NCI-H446 treated with DMSO at 0.1 percent for 48 hours (cell line): ENCODE results near the gene RPL28.
A peak's percentile ranks its signal among the peaks of the same experiment; 100 is the strongest.
"Not testable (repeated sequence)": the region's sequence is repeated elsewhere in the genome, so short reads cannot be mapped to it uniquely, and the experiment has no call there.

Experiments used
- DNase-seq: peaks from one replicate; lab custom pipeline; 2025; lab: John Stamatoyannopoulos, UW

The RPL28 gene

DNA sequence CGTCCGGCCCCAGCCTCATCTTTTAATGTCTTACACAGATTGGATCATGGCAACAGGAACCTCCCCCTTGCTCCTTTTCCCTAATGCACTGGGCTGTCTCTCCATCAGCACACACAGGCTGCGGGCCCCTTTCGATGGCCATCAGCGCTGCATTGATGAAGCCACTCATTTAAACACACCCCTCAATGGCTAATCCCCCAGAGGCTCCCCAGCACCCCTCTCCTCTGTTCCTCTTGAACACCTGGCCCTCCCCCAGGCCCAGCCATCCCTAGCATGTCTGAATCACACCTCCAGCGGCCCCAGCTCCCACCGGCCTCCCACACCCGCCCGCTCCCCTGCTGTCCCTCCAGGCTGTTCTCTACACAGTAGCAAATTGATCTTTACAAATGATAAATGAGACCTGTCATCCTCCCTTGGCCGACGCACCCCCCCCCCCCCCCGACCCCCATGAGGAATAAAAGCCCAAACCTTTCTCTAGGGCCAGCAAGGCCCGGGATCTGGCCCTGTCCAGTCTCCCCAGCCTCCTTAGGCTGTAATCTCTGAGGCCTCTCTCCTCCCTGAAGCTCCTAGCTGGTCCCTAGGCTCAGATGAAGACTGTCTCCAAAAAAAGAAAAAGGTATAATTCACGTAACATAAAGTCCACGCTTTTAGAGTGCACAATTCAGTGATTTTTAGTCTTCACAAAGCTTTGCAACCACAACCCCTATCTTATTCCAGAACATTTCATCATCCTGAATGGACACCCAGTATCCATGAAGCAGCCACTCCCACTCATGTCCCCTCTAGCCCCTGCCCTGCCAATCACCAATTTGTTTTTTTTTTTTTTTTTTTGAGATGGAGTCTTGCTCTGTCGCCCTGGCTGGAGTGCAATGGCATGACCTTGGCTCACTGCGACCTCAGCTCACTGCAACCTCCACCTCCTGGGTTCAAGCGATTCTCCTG lies 7.4 kb downstream of the RPL28 start:
- DNase-seq: no peak

DNA sequence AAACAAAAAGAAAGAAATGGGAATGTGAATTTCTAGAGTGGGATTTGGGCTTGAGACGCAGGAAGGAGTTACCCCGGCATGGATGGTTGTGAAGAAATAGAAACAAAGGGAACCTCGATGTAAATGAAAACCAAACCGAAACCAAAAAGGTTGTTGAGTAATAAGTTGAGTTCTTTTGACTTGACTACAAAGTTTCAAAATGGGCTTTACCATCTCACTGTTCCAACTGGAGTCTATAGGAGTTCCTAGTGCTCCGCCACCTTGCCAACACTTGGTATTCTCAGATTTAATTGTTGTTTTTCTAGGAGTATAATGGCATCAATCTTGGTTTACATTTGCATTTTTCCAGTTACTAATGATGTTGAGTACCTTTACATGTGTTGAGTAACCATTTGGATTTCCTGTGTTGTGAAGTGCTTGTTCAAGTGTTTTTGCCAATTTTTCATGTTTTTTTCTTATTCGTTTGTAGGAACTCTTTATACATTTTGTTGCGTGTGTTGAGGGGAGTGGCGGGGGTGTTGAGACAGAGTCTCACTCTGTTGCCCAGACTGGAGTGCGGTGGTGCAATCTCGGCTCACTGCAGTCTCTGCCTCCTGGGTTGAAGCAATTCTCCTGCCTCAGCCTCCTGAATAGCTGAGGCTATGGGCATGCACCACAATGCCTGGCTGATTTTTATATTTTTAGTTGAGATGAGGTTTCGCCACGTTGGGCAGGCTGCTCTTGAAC lies 12.6 kb downstream of the RPL28 start:
- DNase-seq: no peak

DNA sequence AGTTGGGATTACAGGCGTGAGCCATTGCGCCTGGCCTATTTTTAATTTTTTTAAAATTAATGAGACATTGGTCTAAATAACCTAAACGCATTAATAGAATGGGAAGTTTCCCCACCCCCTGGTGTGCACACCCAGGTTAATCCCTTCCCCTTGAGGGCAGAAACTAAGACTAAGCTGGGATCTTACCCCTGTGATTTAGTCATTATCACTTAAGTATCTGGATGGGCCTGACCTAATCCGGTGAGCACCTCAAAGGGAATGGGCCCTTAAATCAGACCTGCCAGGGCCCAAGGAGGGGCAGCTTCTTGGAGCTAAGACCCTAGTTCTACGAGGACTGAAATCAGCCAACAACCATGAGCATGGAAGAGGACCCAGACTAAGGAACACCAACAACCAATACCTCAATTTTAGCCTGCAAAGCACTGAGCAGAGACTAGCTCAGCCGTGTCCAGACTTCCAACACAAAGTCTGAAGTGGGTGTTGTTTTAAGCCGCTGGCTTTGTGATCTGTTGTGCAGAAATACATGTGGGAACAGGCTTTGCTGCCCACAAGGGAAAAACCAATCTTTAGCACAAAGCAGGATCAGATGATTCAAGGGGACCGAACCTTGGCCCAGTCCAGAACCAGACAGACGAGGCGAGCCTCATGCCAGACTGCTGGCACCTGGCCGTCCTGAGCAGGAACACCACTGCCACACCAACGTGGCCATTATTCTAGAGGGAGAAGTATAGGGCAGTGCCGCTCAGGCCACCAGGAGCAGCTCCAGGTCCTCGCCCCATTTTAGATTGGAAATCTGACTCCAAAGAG lies 14.8 kb downstream of the RPL28 start:
- DNase-seq: no peak

DNA sequence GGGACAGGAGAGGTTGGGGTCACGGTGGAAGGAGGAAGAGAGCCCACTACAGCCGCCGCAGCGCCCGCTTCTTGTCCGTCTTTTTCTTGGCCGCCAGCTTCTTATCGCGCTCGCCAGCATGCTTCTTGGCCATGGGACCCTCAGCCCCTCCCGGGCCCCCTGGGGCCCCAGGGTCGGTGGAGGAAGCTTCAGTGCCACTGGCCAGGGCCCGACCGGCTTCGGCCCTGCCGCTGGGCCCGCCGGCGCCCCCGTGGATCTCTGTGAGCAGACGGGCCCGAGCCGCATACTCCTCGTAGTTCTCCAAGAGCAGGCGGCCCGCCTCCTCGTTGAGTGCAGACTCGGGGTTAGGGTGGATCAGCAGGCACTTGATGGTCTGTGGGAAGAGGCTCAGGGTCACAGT lies 15.7 kb downstream of the RPL28 start:
- DNase-seq: not testable (repeated sequence)

DNA sequence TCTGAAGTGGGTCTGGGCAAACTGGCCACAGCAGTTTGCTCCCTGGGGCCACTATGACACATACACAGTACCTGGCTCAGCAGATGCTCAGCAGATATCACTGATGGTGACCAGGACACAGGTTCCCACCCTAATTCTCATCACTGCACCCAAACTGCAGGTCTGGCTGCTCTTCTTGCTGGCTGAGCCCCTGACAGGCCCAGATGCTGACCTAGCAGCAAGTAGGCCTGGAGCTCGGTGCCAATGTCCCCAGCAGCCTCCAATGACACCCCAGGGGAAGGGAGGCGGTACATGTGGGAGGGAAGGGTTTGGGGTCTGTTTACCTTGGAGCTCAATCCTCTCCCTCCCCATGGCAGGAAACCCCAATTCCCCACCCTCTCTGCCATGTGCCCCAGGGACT lies 16.8 kb downstream of the RPL28 start:
- no peak for DNase-seq

DNA sequence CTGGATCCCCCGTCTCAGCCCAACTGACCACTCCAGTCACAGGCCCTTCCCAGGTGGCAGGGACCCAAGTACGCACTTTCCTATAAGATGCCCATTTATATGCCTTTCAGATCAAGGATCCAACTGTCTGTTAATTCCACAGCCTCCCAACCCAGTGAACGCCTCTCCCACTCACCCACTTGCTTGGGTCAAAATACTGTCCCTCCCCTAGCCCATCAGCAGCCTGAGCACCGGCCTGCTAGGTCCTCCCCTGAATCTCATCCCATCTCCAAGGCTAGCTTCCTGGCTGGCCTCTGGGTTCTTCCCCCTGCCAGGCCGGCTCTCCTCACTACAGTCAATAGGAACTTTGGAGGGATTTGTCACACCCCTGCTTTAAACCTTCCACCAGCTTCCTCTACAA lies 19.9 kb downstream of the RPL28 start:
- no peak for DNase-seq

DNA sequence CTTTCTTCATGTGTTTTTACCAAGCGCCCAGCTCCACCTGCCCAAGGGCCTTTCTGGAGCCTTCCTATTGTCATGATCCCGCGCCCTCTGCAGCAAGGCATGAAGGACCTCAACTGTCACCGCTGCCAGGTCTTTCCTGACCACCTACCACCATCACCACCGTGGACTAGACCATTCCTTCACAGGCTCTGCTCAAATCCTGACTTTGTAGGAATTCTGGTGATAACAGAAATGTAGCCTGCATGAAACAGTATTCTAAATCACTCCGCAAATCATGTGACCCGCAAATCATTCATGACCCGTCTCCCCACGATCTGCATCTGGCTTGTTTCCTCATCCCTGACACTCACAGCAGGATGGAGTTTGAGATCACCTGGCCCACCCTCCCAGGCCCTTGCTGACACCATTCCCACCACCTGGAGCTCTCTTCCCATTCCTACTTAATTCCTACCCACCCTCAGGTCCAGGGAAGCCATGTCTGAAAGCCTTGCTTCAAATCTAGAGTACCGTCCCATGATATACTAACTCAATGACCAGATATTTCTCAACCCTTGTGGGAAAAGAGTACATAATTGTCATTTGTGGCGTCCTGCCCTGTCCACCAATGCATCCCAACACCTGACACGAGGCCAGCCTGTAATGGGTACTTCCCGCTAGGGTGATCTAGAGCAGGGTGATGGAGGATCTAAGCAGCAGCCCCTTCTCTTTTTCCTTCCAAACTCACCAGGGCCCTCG lies 20.5 kb downstream of the RPL28 start:
- no peak for DNase-seq

DNA sequence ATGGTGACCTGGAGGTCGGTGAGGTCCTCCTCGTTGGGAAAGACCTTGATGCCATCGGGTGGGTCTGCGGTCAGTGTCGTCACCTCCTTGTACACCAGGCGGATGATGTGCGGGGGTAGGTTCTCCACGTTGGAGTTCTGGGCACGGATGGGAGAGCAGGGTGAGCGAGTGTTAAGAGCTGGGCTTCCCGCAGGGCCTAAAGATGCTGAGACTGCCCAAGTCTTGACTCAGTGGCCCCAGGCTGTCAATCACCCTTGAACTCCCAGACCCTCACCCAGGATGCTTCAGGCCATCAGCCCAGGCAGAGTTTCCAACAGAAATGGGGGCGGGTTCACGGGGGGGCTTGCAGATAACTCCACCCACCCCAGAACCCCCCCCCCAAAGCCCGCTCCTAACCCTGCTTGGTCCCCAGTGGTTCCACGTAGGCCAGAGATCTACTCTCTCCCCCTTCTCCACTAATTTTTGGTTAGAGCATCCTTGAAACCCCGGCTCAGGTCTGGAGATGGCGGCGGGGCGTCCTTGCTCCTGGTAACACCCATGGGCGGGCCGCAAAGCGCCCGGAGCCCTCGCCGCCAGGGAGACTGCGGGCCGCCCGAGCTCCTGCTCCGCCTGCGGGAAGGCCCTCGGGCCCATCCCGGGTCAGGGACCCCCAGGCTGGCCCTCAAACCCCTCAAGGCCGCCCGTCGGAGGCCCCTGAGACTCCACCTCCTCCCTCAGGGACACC lies 21.3 kb downstream of the RPL28 start:
- no peak for DNase-seq

DNA sequence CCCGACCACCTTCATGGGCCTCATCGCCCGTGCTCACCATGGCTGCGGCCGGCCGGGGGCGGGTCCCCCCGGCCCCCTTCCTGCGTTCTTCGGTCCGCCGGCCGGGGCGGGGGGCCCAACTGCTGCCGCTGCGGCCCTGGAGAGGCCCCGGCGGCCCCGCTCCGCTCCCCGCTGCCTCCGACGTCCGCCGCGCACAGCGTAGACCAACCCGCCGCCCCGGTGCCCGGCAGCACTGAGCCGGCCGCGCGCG lies 21.7 kb downstream of the RPL28 start, which contains the start of gene UBE2S:
Gene UBE2S, minus strand, starts transcription at position 239 of the 250 bp plus-strand sequence. Its CDS starts 199 bp downstream, at position 40.
- DNase-seq: not testable (repeated sequence)

DNA sequence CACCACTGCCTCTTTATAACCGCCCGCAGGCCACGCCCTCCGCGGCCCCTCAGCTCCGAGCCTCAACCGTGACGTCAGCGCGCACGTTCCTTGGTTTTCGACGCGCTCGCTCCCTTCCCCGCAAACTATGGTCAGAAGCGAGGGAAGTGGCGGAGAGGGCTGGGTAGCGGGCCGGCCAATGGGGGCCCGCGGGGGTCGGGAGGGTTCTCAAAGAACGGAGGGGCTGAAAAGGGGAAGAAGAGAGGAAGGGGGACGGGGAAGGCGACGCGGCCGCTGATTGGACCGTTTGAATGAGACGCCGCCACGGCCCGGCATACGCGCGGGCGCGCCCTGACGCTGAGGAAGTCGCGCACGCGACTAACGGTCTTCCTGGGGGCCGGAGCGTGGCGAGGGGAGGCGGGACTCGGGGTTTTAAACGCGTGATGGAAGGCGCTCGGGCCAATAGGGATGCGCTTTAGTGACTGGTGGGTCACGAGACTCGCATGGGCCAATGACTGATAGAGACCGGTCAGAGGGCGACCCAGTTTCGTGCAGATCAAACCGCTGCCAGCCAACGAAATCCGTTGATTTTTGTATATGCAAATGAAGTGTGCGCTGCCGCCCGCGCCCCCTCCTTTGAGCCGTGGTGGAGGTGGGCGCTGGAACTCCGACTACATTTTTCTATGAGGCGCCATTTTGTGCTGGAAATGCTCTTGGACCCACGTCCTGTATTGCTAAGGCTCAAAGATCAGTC lies 22.2 kb downstream of the RPL28 start:
- DNase-seq: peak; percentile 99

DNA sequence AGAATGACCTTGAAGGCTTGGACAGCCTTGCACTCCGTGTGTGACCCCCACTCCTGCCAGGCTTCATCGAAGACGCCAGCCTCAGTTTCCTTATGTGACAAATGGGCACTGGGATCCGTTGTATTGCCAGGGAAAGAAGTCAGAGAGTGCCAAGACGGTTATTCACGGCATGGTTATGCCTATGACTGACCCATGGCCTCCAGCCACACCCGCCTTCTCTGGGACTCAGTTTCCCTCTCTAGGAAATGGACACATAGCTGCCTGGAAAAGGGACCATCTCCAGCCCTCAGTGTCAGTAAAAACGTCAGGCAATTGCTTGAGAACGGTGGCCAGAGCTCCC lies 22.8 kb downstream of the RPL28 start:
- DNase-seq: no peak

DNA sequence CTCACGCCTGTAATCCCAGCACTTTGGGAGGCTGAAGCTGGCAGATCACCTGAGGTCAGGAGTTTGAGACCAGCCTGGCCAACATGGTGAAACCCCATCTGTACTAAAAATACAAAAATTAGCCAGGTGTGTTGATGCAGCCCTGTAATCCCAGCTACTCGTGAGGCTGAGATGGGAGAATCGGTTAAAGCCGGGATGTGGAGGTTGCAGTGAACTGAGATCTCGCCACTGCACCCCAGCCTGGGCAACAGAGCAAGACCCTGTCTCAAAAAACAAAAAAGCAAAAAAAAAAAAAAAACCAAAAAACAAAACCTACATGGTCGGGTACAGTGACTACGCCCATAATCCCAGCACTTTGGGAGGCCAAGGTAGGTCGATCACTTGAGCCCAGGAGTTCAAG lies 23.4 kb downstream of the RPL28 start:
- not testable (repeated sequence) for DNase-seq

DNA sequence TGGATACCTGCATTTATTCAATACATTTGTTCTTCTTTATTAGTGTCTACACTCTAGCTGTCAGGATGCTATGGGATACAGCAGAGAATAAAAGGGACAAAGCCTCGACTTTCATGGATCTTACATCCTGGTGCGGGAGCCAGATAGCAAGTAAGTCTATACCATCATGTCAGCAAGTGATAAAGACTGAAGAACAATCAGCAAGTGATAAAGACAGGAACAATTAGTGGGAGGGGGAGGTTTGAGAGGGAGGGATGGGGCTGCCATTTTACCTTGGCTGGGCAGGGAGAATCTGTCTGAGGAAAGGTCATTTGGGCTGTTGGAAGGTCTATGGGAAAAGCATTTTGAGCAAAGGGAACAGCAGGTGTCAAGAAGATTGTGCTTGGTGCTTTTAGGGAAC lies 24.4 kb downstream of the RPL28 start:
- DNase-seq: no peak

DNA sequence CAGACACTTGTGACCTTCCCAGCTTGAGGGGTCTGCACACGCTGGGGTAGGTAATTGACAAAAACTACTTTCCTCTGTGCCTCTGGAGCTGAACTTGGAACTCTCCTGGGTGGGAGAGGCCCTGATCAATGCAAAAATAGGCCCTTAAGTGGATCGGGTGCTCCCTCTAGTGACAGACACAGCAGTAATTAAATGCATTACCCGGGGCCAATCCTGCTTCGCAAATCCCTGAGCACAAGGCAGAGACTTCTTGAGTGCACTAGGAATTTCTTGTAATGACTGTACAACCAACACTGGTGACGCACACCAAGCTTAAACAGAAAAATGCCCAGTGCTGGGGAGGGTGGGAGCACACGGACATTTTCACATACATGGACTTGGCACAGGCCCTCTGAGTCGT lies 32.5 kb downstream of the RPL28 start:
- DNase-seq: peak; percentile 54

DNA sequence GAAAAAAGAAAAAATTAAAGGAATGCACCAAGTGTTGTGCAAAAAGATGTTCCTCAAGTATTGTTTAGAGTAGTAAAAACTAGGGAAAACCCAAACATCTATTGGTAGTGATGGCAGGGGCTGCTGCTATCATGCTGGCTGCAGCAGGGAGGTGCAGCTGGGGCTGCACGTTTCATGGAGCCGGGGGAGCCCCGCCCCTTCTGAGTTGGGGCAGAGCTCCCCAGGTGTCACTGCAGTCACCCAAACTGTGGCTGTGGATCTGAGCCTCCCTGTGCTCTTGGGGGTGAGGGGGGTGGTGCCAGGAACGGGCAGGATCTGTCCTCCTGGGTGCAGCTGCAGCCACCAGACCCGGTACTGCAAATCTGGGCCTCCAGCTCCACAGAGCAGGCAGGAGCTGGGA lies 33.4 kb downstream of the RPL28 start:
- DNase-seq: no peak

DNA sequence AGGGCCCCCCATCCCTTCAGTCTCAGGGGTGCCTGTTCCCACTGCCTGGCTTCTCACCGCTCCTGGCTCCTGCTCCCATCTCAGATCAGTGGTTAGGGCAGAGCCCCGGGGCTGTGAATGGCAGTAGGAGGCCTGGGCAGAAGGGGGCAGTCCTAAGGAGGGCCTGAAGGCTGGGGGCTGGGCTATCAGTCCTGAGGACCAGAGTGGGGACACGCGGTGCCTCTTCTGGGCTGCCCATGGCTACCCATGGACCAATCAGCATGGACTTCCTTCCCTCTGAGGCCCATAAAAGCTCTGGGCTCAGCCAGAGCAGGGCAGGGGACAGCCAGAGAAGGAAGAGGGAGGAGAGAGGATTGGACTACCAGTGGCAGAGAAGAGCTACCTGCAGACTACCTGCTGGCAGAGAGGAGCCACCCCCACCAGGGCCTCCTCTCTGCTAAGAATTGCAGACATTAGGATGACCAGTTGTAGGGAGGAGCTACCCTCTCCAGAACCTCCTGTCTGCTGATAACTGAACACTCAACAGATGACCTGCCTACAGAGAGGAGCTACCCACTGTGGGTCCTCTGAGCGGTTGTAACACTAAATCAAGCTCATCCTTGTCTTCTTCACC lies 34.0 kb downstream of the RPL28 start:
- DNase-seq: no peak

DNA sequence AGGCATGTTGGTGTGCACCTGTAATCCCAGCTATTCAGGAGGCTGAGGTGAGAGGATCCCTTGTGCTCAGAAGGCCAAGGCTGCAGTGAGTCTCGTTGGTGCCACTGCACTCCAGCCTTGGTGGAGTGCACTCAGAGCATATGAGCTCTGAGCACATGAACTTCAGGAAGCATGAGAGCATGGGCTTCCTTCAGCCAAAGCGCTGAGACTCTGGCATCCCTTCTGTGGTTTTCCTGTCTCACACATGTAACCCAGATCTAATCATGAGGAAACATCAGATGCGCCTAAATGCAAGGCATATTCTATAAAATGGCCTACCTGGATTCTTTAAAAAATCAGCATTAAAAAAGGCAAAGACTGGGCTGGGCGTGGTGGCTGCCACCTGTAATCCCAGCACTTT lies 35.5 kb downstream of the RPL28 start:
- DNase-seq: not testable (repeated sequence)

DNA sequence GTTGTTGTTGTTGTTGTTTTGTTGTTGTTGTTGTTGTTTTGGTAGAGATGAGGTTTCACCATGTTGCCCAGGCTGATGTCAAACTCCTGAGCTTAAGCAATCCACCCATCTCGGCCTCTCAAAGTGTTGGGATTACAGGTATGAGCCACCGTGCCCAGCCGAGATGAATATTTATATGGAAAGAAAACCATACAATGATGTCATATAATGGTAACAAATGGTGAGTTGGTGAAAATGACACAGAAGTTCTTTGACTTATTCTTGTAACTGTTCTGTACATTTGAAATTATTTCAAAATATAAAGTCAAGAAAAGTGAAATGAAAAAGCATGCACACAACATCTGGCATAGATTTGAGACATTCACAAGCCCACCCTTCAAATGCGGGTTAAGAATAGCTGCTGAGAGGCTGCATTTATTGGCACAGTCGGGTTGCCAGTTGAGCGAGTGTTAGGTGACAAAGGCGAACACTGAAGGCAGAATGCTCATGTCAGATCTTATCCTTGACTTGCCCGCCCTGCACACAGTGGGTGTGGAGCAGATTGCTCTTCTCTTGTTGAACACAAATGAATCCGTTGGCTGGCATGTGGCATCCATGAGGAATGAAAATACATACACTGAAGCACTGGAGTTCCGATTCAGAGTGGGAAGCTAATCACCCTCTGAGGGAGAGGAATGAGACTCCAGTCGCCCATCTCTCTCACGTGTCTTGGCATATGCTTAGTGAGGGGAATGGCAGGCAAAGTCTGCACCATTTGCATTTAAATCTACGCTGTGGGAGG lies 37.7 kb downstream of the RPL28 start:
- DNase-seq: no peak

DNA sequence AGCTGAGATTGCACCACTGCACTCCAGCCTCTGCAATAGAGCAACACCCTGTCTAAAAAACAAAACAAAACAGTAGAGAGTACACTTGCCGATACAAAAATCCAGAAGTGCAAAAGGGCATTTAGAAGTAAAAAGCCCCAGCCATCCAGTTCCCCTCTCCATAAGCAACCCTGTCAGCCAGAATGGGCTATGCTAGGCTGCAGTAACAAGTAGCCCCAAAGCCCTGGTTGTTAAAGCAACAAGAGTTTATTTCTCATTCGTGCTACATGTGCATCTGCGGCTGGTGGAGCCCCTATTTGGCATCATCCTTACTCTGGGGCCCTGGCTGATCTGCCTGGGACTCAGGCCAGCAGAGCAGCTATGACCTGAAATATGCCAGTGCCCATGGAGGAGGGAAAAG lies 38.8 kb downstream of the RPL28 start:
- no peak for DNase-seq
